Skin of body (tissue), 2 donors: ENCODE measurements around the gene PEA15. TPM values are rescaled to one million over a fixed set of nuclear protein-coding genes. Genes with fewer than 3 reads are reported as not detected.

Source experiments
- DNase-seq: peaks from one replicate; lab custom pipeline; 2025; lab: John Stamatoyannopoulos, UW
- total RNA-seq: library from RNA; depleted of rRNA; stranded (reverse); fragments of >200 nt; gene quantifications from one replicate; pipeline ENCODE4 v1.2.3, GENCODE V29; 2014

Gene PEA15
- total RNA-seq, 1 donor from 2014 or later = 26.8 TPM

DNA sequence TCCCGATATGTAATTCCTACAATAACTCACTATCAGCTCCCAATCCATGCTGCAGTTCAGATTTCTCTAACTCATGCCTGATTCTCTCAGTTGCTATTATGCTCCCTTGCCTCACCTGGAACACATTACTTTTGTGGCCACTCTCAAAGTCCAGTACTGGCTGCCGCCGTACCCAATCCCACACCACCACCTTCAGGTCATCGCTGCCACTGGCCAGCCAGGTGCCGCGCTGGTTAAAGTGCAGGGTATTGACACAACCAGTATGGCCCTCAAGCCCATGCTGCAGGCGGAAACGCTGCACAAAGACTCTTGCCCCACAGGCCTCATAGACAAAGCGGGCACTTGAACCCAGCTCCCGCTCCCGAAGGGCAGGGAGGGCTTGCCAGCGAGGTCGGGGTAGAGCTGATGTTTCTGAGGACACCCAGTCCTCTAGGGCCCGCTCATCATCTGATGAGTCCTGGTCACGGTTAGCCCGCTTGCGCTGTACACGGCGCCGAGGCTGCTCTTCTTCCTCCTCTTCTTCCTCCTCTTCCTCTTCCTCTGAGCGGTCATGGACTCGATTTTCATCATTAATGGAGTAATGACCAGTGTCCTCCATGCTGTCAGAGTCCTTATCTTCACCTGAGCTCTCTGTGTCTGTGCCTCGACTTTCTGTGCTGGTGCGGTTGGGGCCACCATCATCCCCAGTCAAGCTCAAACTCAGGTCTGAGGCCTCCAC, 34.6 kb downstream of the PEA15 start:
- DNase-seq = no peak

DNA sequence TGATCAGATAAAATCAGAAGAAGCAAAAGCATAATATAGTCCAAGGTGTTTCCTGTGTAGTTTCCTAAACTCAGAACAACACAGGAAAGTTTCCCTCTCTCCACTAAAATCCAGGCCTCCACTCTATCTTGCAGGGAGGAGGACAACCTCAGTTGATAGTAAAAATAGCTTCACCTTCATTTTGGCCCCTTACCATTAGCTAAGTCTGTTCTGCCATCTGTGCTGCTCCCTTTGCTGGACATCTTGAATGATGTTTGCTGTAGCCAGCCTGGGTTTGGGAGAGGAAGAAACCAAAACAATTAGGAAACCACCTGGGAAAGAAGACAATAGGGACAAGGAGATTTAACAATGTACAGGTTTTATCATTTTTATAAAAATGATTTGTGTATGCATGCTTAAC, 38.6 kb downstream of the PEA15 start:
- DNase-seq = no peak

DNA sequence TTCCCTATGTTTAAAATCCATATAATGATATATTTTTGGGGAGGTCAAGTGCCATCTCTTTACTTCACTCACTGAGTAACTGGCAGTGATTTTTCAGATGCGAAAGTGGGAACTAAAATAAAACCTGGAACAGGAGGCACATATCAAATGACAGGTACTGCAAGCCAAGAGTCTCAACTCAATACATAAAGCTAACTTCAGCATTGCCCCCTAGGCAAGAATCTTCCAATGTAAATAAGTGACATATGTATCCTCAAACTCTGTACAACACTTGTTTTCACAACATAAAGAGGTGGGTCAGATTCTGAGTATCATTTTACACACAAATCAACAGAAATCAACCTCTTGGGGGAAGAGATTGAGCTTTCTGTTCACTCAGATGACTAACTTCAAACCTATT, 39.0 kb downstream of the PEA15 start:
- no peak for DNase-seq

DNA sequence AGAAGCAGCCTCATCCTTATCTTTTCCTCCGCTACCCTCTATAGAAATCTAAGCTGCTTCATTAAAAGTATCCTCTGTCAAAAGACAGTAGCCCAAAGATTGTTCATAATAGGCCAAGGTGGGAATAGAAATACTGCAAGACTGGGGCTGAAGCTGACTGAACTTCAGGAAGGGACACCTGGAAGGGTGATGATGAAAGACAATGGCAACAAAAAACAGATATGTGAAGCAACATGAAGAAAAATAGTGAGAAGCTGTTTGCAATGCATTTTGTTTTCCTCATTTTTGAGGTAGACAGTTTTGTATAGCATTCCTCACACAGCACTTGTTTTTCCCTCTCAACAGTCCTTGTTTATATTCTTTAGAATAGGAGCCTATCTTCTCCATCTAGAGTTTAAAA, 40.2 kb downstream of the PEA15 start:
- no peak for DNase-seq

DNA sequence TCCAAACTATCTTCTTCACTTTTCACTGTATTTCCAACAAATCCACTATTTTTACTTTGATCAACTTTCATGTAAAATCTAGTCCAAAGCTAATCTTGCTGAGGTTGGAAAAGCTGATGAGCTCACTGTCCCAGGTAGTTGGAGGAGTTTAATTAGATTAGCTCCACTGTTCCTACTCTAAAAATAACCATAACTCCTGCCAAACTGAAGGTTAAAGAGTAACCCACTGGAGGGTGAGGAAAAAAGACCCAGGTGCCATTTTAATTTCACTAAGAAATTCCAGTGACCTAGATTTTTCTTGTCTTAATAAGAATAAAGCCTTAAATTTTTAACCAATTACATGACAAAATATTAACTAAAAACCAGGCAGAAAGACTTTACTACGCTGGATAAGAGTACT, 41.9 kb downstream of the PEA15 start:
- DNase-seq = no peak

DNA sequence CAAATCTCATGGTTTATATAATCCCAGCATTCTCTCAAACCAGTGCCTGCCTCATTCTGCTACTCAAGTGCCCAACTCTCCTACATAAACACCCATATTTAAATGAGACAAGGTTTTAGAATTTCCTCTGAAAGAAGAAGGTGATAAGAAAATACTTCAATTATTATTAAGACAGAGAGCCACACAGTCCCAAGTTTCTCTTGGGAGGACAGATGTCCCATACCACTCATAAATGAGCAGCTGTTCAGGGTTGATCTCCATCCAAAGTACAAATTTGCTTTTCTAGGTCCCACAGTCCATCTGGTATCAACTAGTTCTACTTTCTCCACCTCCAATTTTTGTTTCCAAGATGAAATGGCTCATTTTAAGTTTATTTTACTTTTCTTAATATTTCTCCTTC, 45.8 kb downstream of the PEA15 start:
- DNase-seq = no peak

DNA sequence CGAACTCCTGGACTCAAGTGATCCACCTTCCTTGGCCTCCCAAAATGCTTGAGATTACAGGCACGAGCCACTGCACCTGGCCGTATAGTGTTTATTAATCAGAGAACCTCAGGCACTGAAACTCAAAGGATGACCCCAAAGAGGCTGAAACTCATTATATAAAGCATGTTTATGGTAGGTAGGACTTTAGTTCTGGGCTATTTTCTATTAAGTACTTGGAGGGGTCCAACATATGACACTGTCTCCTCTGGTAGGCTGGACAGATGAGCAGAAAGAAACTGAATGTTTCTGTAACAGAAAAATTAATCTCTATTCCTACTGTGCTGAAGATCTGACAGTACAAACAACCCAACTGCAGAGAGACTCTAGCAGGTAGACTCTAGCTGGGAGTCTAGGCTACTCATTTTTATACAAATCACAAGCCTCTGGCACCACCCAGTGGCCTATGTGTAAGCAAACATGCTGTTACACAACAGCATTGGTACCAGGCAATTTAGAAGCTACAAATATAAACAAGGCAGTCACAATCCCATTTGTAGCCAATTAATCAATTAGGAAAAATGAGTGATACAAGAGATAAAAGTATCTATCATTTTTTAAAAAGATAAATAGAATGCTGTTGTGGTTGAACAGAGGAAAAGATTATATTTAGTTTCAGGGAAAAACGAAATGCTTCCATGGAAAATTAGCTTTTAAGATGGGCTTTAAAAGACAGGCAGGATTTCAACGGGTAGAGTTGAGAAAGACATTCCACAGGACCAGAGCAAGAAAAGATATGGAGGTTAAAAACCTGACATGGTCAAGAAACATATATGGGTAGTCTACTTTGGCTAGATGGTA, 46.7 kb downstream of the PEA15 start:
- peak; percentile 44 for DNase-seq

DNA sequence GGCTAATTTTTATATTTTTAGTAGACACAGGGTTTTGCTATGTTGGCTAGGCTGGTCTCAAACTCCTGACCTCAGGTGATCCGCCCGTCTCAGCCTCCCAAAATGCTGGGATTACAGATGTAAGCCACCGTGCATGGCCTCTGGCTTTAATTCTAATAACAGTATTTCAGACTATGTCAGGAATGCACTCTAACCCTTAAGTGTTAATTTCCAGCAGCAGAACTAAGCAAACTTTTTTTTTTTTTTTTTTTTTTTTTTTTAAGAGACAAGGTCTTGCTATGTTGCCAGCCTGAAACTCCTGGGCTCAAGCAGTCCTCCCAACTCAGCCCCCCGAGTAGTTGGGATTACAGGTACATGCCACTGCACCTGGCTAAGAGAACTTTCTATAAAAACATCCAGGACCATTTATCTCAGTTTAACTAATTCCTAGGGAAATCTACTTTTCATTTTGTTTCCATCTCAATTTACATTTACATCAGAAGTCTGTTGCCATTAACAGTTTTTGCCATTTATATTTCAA, 50.7 kb downstream of the PEA15 start:
- no peak for DNase-seq

DNA sequence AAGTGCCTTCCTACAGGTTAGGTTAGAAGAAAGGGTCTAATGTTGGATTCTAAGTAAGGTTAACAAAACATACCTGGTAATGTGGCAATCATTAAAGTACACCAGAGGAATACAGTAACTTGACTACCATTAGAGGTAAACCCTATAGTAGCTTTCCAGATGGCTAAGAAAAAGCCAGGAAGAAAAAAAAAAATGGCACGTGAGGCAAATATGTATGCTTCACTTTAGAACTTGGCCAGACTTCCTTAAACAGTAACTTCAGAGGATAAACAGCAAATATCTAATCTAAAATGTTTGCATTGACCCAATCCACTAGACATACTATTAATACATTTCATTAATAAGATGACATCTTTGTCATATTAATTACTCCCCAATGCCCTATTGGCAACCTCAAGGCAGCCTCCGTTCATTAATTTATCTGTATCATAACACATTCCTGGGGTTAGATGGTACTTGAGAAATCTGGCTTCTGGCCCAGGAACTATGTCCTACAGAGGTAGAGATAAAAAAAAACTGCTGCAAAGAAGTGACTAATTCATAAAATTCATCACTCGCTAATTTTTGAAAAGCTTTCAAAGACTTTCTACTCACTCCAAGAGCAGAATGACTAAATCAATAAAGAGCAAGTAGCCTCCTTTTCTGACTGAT, 51.3 kb downstream of the PEA15 start:
- no peak for DNase-seq

DNA sequence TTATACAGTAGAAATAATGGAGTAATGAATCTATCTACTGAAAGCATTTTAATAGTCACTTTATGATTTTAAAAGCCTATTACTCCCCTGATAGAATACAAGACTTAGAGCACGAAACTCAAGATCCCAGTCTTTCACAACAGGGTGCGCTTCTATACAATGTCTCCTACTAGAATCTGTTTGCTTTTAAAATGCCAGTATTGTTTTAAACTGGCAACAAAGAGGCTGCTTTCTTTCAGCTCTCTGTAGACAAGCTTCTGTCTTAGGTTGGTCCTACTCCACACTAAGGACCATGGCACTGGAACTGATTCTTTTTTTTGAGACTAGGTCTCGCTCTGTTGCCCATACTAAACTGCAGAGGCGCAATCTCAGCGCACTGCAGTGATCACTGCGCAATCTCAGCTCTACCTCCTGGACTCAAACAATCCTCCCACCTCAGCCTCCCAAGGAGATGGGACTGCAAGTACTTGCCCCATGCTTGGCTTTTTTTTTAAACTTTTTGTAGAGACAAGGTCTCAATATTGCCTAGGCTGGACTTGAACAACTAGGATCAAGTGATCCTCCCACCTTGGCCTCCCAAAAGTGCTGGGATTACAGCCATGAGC, 52.3 kb downstream of the PEA15 start:
- no peak for DNase-seq

DNA sequence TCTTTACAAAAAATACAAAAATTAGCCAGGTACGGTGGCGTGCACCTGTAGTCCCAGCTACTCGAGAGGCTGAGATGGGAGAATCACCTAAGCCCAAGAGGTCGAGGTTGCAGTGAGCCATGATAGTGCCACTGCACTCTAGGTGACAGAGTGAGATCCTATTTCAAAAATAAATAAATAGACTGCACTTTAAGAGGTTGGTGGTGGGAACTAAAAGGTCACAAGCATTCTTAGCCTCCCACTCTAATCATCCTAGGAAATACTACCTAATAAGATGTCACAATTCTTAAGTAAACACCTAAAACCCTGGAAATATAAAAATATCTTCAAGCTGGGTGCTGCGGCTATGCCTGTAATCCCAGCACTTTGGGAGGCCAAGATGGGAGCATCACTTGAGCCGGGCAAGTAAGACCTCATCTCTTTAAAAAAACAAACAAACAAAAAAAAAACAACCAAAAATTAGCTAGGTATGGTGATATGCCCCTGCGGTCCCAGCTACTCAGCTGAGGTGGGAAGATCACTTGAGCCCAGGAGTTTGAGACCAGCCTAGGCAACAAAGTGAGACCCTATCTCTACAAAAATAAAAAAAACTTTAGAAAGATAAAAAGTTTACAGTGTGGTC, 53.1 kb downstream of the PEA15 start:
- no peak for DNase-seq

DNA sequence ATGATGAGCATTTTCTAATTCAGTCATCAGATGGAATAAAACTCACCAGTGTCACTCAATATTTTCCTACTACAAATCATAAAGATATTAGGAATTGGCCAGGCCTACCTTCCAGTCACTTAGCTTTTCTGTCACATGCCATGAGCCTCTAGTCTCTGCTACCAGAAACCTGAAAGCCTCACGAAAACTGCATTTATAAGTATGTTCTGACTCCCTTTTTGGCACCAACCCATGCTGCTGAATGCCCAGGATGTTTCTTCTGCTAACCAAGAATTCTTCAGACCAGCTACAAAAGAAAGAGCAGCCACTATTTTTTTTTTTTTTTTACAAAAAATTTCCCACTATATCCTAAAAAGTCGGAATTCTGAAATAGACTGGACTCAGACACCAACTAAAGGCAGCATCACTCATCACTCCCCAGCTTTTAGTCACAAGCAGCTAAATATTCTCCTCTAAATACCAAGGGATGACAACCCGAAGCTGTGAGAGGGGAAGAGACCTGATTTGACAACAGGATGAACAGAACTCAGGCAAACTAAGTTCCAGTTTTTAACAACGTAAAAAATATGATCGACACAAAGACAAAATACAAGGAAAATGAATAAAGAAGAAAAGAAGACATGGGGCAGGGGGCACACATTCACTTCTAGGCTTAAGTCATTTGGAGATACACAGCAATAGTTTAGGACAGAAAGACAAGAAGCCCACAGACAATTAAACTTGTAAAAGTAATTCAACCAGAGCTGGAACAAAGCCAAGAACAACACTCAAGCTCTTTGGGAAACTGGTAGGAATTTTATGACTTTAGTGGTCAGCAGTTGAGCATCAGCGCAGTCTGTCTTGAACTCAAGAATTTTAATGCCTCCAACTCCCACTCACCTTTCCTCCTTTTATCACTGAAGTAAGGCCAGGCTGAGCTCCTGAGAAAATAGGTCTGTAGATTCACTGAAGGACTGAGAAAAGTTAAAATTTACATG, 55.5 kb downstream of the PEA15 start:
- peak; percentile 24 for DNase-seq

DNA sequence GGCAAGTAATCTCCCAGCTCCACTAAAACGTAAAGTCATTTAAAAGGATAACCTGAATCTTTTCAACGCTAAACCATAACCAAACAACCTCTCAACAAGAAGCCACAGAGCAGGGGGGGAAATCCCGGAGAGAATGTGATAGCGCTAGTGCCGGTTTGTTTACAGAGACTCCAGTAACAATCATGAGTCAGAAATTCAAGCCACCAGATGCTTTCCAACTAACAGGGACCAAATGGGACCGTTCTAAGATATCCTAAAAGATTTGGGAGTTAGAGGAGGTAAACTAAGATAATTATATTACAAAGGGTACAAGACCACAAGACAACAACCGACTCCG, 56.3 kb downstream of the PEA15 start:
- DNase-seq = peak; percentile 52

DNA sequence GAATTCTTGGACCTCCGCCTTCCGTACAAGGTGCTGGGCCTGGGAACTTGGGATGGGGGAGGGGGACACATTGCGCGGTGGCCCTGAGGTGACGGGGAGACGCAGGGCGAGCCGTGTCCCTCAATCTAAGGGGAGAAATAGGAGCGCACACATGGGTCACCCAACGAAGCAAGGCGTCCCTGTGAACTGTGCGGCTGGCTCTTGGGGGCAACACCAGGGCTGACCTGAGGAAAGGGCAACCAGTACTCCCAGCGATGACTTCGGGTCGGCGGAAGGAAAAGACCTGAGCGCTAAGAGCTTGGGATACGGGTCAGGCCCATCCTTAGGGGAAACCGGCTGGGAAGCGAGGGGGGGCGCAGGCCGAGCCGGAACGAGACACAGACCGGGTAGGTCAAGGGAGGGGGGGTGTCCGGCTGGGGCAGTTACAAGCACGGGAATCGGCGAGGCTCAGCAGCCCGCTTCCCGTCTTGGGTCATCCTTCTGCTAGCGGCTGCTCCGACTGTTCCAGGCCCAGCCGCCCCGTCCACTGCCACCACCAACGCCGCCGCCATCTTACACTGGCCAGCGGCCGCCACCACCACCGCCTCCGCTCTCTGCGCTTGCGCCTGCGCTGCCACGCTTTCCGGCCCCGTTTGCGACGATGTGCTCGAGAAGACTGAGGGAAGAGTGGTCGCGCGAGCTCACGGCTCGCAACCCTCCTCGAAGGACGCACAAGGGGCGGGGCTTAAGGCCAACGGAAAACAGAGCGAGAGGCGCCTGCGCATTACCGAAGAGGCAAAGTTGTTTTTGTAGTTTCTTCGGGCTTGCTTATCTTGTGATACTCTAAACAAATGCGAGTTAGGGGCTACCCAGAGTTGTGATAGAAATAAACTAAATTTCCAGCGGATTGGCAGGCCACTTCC, 57.0 kb downstream of the PEA15 start, which contains the start of gene DCAF8:
Gene DCAF8 (minus strand): TSS at position 657 of the 902 bp plus-strand sequence. CDS start 18,541 bp downstream, outside the sequence.
- peak; percentile 97 for DNase-seq

DNA sequence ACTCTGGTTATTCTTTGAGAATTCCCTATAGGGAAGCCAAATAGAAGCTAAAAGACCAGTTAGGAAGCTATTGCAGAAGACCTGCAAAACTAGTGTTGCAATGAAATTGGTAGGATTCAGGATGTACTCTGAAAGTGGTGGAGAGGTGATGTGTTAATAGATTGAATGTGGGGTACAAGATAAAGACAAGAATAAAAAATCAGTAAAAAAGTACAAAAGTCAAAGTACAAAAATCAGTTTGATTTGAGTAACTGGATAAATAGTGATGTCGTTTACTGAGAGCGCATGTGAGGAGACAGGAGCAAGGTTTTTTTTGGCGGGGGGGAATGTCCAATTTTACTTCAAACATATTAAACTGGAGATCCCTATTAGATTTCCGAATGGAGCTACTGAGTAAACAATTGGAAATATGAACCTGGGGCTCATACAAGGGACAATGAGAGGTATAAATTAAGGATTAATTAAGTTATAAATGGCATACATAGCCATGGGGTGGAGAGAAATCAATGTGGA, 59.7 kb downstream of the PEA15 start:
- no peak for DNase-seq
